NB4 (cell line): Measurements from ENCODE around the gene CNTN4.

ENCODE experiments used
- CTCF ChIP-seq: IDR thresholded peaks from one replicate; pipeline ENCODE4 v1.5.1; 2012; ENCODE audit warnings: low read depth, low read length
- MAX ChIP-seq: IDR thresholded peaks from 2 replicates; pipeline ENCODE4 v1.6.1; 2011; ENCODE audit warnings: low read depth, low read length
- POLR2A ChIP-seq: IDR thresholded peaks from 2 replicates; pipeline ENCODE4 v1.6.1; 2011; ENCODE audit warnings: mild to moderate bottlenecking; ENCODE audit not compliant: insufficient read length; ENCODE audit errors: extremely low read depth

- TF ChIP-seq CTCF, result no peak
- TF ChIP-seq POLR2A, result no peak
- TF ChIP-seq MAX, result no peak
These were observed 838.9 kb downstream of the CNTN4 start for GRCh38 chr3:2937592-2937991.
